NAMALWA (cell line): ENCODE measurements around the gene FAM181A.

Source experiments
- DNase-seq: peaks from one replicate; pipeline ENCODE4 v3.0.0-alpha.2; 2015; ENCODE audit warnings: low spot score

The FAM181A gene

DNA sequence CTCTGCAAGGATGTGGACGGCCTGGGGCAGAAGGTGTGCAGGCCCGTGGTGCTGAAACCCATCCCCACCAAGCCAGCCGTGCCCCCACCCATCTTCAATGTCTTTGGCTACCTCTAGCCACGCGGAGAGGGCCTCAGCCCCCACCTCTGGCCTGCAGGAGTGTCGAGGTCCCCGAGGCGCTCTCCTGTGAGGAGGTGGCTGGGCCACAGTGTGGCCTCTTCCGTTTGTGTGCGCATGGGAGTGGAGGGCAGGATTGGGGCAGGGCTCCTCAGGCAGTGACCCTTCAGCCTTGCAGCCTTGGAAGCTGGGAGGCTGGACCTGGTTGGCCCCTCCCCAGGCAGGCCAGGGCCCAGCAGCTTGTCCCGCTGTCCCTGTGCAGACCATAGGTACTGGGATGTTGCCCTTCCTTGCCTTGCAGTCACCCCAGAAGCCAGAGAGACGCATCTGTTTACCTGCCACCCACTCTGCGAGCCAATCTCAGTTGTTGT, 1.9 kb downstream of the FAM181A start:
- no peak for DNase-seq

GRCh38 chr14:93929657-93930056, 2.5 kb downstream of the FAM181A start:
- no peak for DNase-seq

- DNase-seq, result no peak
Measured at GRCh38 chr14:93930296-93930988, 3.3 kb downstream of the FAM181A start.

GRCh38 chr14:93930989-93931307, 3.8 kb downstream of the FAM181A start:
- DNase-seq, result no peak

DNA sequence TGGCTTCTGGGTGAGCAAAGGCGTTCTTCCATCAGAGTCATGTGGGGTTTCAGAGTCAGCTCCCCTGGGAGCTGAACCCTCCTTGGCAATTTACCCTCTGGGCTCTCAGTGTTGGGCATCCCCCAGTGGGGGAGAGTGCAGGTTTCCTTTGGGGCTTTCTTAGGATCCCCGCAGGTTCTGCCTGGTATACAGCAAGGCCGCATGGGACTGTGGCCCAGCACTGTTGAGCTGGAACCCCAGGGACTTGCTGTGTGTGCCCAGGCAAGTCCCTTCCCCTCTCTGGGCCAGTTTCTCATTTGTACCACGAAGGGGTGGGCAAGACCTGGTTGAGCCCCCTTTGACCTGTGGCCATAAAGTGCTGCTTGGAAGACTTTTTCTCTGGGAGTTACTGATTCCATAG, 5.5 kb downstream of the FAM181A start:
- no peak for DNase-seq

- DNase-seq, result no peak
Measured at GRCh38 chr14:93935213-93935612, 8.1 kb downstream of the FAM181A start.

DNA sequence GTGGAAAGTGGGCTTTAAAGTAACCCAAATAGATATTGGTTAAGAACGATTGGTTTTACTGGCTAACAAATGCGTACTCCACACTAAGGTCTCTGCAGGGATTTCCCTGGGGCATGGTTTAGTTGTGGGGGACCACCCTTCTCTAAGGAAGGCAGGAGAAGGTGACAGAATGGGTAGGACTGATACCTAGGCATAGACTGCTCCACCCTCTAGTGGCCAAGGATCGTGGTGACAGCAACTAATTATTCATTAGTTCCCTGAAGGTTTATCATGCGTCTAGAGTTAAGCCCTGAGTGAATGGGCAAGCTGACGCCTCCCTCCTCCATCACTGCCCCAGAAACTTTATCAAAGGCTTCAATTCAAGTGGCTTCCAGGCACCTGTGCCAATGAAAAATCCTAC, 9.1 kb downstream of the FAM181A start:
- DNase-seq, result peak; percentile 73

DNA sequence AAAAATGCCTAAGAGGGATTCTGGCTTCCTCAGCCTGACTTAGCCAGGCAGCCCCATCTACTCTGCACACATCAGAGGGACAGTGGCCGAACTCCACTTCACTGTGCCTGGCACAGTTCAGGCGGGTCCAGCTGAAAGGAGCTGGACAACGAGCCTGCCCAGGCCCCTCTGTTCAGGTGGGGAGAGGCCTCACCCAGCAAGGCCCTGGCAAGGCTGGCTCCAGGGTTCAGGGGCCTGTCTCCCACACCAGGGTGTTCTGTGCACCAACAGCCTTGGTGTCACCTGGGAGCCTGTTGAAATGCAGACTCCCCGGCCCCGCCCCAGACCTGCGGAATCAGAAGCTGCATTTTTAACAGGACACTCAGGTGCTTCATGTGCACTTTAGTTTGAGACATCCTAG, 9.8 kb downstream of the FAM181A start:
- DNase-seq, result no peak

GRCh38 chr14:93937519-93937918, 10.4 kb downstream of the FAM181A start:
- DNase-seq, result no peak

- DNase-seq, result no peak
Measured at GRCh38 chr14:93938751-93939303, 11.7 kb downstream of the FAM181A start.

- DNase-seq, result peak; percentile 78
Measured at GRCh38 chr14:93939304-93940229, 12.4 kb downstream of the FAM181A start.

- no peak for DNase-seq
Measured at GRCh38 chr14:93940437-93940836, 13.3 kb downstream of the FAM181A start.

DNA sequence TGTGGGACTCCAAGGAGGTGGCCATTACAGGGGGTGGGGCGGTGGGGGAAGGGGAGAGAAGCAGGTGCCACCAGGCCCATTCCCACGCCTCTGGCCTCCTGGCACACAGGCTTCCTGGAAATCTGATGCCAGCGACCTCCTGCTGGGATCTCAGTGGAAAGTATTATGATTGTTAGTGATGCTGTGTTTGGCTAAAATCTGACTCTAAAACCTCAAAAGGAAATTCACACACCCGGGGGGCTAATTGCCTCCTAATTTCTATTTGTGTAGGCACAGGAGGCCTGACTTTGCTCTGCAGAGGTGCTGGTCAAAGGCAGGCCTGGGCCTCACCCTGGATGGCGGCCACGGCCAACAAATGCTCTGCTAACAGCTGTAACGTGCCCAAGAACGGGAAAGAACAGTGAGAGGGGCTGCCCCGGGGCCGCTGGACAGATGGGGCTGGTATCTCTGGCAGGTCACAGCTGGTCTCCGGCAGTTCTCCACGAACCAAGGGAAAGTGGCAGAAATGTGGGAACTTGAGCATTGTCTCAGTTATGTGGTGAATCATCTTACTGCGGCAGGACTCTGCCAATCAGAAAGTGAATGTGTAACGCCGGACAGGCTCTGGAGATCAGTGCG, 14.3 kb downstream of the FAM181A start:
- no peak for DNase-seq

DNA sequence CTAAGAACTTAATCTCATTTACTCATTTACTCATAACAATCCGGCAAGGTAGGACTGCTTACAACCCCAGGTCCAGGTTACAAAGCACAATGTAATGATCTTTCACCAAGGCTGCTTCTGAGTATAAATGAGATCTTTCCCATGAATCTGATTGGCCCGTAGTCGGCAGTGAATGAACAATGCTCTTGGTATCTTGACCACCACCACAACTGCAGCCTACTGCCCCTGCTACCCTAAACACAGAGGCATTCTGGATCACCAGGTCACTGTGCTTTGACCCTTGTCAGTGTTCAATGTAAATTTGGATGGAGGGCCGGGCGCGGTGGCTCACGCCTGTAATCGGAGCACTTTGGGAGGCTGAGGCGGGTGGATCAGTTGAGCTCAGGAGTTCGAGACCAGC, 15.9 kb downstream of the FAM181A start:
- DNase-seq, result no peak

DNA sequence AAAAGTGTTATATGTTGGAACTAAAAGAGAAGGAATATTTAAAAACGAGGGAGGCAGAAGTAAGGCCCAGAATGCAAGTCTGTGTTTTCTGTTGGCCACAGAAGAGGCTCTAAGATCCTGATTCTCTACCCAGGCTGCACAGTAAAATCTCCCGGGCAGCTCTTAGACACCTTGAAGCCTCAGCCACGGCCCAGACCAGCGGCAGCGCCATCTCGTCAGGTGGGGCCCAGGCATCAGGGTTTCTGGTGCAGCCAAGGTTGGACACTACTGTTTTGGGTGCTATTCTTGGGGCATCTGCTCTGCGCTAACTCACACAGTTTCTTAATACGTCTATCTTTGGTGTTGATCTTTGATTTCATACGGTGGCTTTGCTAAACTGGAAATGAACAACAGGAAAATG, 16.8 kb downstream of the FAM181A start:
- no peak for DNase-seq

GRCh38 chr14:93944348-93945069, 17.4 kb downstream of the FAM181A start:
- no peak for DNase-seq

DNA sequence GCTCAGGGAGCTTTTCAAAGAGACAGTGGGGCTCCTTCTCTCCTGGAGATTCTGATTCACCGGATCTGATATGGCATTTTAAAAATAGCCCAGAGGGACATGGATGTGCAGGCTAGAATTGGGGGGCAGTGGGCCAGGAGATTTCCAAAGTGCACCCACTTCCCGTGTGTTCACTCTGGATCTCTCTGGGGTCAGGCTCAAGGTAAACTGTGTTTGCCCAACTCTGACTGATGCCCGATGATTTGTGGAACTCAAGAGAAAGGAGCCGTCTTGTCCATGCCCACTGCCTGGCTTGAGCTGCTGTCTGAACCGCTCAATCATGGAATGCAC, 17.9 kb downstream of the FAM181A start:
- no peak for DNase-seq

DNA sequence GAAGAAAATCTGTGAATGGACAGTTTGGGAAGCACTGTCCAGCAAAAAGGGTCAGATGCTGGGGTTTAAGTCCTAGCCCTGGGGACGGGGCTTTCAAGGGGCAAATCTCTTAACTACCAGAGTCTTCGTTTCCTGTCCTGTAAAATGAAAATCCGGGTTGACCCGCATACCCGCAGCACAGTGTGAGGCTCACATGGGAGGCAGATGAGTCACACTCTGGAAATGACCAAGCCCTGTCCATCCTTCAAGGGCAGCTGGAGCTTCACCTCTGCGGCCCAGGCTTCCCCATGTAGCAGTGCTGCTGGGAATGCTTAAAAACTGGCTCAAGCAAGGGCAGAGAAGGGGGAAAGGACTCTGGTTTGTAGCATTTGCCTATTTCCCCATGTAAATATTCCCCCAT, 19.0 kb downstream of the FAM181A start:
- no peak for DNase-seq

DNA sequence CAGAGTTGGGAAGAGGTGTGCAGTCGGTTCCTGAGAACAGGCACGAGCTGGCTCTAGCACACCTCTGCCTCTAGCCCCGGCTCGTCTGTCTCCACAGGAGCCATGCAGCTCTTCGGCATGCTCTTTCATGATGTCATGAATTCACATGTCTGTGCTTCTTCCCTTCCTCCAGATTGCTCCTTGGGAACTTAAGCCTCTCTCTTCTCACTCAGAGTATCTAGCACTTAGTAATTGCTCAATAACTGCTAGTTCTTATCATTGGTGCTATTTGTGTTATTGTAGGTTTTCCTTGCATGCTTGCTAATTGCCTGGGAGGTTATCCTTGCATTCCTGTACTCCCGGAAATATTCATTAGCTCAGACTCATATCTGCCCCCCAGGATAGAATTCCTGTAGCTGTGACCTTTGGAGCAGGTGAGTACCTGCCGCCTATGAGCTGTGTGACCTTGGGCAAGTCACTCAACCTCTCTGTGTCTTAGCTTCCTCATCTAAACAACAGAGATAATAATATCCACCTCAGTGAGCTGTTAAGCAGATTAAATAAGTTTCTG, 19.5 kb downstream of the FAM181A start:
- DNase-seq, result no peak

- DNase-seq, result no peak
Measured at GRCh38 chr14:93947282-93947681, 20.1 kb downstream of the FAM181A start.

DNA sequence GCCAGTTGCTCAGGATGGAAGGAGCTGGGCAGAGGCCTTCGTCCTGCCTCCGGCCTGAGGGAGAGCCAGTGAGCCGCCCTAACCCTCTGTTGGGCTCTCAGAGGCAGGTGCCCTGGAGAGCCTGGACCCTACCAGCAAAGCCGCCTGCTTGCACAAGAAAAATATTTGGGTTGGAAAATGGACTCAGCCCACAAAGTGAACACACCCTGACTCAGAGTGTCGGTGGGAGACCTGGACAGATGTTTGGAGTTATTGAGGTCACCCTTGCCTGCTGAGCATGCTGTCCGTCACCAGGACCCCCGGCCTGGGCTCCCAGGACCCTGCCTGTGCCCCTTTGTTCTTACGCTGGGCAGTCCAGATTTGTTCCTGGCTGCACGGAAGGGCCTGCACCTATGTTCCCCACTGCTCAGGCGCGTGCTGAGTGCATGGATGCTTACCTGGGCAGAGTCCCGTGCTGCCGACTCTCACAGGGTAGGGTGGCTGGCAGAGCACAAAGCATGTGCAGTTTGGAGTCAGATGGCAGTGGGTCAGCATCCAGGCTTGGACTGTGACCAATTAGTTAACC, 22.4 kb downstream of the FAM181A start:
- DNase-seq, result no peak
